ELF-1 (cell line): Measurements from ENCODE around the gene AOC1.
A peak's percentile ranks its signal among the peaks of the same experiment; 100 is the strongest.

Experiments
- DNase-seq: peaks from one replicate; pipeline ENCODE4 v3.0.0-alpha.2; 2016; ENCODE audit warnings: low read depth, low spot score

The AOC1 gene

DNA sequence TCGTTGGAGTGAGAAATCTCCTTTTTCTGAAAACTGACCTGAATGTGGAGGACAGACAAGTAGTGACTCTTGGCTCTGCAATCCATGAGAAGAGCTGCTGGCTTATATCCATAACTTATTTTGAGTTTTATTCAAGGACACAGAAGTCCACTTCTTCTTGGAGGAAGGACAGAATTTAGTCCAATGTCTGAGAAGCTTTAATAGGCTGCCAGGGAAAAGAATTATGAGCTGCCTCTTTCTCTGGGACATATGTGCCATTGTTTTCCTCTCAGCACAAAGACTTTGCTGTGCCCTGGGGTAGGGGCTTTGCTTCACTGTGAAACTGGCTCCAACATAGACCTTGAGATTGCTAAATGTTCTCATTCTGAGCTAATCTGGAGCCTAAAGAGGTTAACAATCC, 20.5 kb upstream of the AOC1 start:
- DNase-seq, result no peak

GRCh38 chr7:150835019-150835418, 17.3 kb upstream of the AOC1 start:
- DNase-seq, result no peak

DNA sequence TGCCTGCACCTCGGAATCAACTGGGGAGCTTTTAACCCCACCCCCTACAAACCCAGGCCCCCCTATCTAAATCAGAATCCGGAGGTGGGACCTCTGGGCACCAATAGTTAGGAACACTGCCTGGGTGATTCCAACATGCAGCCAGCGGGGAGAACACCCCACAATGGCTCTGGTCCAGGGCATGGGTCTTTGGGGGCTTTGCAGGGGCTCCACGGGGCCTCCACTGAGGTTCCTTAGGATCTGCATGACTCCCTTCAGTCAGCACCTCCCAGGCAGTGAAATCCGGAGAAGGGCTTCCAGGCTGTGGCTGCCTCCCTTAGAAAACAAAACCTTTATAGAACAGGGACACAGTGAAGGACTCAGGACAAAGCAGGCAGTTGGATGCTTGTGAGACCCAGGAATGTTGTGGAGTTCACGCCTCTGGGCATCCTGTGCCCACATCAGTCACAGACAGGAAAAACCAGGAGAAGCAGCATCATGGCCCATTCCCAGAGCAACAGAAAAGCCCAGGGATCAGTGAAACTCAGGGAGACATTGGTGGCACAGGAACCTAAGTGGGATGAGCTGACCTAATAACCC, 16.5 kb upstream of the AOC1 start:
- DNase-seq, result no peak

DNA sequence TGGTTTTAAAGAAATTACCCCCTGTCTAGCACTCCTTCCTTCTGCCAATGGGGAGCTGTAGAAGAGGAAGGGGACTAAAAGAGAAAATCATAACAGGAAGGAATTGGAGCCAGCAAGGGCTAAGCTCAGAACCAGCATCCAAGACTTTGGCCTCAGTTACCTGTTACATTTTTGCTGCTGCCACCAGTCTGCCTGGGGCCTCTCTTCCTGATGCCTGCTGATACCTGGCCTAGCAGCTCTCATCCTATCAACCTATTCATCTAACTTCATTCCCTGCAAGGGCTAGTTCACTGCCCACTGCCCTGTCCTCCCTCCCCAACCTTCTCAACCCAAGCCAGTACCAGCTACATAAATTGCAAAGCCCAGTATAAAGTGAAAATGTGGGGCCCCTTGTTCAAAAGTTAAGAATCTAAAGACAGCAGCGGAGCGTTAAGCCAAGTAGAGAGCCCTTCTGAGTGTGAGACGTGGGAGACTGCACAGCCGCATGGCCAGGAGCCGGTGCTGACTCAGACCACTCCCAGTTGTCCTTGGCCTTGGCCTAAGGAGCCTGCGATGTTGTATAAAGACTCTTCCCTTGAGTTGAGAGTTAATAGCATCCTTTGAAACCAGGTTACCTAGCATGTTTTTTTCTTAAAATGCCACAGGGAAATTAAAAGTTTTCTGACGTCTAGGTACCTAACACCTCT, 13.2 kb upstream of the AOC1 start:
- no peak for DNase-seq

DNA sequence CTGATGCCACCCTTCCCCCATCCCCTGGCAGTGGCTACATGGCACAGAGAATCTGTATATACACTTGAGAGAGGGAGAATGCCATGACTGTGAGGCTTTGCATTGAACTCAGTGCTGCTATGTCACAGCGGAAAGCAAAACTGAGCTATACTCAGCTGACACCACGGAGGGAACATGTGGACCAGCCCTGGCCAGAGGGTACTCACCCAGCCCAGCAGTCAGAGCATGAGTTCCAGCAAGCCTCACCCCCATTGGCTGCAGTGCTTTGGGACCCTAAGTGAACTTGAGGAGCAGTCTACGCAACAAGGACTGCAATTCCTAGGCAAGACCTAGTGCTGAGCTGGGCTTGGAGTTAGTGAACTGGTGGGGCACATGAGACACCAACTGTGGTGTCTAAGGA, 10.3 kb upstream of the AOC1 start:
- no peak for DNase-seq

GRCh38 chr7:150842716-150843115, 9.6 kb upstream of the AOC1 start:
- DNase-seq, result no peak

GRCh38 chr7:150845421-150845861, 6.9 kb upstream of the AOC1 start:
- DNase-seq, result peak; percentile 26

DNA sequence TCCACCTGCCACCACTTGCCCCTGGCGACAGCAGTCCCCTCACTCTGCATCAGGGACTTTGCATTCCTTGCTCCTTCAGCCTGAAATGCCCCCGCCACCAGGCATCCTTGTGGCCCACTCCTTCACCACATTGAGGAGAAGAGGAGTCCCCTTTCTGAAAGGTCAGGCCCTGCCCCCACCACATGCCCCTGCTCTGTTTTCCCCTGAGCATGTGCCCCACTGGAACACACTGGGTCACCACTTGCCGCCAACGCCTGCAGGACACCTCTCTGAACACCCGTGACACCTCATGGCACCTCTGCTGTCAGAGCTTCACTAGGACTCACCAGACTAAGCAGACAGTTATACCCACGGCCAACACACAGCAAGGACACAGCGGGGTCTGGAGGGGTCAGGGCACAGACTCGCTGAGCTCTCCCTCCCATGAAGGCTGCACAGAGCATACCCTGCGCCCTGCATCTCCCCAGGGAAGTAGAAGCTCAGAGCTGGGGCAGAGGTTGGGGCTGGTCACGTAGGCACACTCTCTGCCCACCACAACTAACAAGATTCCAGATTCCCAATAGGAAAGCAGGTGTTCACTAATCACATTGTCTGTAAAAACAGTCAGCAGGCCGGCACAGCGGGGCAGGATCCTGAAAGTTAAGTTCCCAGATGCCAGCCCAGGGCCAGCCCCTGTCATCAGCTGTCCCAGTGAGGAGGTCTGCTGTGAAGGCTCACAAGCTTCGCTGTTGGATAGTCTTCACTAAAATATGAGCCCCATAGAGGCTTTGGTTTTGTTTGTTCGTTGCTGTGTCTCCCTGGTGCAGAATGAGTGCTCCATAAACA, 5.8 kb upstream of the AOC1 start:
- DNase-seq, result no peak

GRCh38 chr7:150847536-150847935, 4.8 kb upstream of the AOC1 start:
- no peak for DNase-seq

DNA sequence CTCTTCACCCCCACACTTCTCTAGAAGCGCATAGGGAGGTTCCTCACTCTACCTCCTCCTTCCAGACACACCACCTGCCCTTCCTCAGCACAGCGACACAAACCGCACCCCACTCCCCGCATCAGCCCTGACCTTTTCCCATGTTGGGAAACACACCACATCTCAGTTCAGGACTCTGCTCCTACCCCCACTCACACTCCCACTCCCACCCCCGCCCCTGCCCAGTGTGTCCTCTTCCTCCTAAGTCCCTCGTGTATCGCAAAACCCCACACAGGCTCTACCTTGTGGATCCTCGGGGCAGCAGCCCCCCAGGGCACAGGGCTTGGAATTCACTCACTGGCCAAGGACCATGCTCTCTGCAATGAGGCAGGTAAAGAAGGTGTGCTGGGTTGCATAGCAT, 4.2 kb upstream of the AOC1 start:
- no peak for DNase-seq

DNA sequence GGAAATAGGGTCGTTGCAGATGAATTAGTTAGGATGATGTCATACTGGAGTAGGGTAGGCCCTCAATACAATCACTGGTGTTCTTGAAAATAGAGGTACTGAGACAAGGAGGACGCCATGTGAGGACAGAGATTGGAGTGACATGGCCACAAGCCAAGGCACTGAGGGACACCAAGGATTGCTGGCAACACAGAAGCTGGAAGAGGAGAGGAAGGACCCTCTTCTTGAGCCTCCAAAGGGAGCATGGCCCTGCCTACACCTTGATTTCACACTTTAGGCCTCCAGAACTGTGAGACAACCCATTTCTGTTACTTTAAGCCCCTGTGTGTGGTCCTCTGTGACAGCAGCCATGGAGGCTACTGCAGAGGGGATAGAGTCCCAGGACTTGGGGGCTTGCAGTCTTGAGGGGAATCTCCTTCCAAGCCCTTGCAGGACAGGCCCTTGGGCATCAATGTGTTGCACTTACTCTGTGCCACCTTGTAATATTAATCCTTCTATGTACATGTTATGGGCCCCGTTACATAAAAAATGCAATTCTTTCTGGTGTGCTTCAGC, 3.7 kb upstream of the AOC1 start:
- DNase-seq, result no peak

GRCh38 chr7:150849204-150849775, 3.0 kb upstream of the AOC1 start:
- DNase-seq, result no peak

DNA sequence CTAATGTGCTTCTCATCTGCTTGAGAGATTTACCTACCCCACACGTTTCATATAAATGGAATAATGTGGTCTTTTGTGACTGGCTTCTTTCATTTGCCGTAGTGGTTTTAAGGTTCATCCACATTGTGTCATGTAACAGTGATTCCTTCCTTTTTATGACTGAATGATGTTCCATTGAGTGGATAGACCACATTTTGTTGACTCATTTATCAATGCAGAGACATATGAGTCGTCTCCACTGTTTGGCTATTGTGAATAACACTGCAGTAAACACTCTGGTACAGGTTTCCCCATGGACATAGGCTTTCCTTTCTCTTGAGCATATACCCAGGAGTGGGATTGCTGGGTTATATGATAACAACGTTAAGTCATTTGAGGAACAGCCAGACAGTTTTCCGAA, 2.0 kb upstream of the AOC1 start:
- DNase-seq, result no peak

DNA sequence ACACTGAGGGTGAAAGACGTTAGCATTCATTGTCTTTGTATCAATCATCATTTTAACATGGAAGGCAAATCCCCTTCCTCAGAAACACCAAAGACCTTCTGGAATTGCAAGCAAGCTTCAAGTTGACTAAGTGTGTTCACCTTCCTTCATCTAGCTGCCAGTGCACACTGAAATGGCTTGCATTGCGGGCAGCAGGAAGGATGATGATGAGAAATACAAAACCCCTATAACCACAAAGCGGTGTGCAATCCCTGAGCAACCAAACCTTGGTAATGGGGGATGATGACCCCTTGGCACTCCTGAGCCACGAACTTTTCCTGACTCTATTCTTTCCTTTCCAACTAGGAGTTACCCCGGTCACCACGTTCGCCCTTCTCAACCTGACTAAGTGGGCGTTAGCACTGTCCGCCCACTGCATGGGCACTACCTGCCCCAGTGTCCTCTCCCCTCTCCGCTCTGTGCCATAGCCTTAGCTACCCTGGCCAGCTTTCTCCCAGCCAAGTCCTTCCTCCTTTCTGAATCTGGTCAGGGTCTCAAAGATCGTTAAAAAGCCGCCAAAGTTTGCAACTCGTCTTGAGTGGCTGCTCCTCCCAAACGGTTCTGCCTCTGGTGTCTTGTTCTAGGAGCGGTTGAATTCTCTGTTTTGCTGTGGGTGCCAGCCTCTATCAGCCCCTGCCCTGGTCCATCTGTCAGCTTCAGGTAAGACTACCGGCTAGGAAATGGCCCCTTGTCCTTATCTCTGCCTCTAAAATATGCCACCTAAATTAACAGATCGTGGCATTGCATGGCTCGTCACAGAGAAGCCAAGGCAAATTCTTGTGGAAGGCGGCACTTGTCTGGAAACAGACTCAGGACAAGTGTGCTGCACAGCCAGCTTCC, 586 bp upstream of the AOC1 start:
- DNase-seq, result no peak

- DNase-seq, result no peak
These were observed 2.0 kb downstream of the AOC1 start for GRCh38 chr7:150854066-150855000.

DNA sequence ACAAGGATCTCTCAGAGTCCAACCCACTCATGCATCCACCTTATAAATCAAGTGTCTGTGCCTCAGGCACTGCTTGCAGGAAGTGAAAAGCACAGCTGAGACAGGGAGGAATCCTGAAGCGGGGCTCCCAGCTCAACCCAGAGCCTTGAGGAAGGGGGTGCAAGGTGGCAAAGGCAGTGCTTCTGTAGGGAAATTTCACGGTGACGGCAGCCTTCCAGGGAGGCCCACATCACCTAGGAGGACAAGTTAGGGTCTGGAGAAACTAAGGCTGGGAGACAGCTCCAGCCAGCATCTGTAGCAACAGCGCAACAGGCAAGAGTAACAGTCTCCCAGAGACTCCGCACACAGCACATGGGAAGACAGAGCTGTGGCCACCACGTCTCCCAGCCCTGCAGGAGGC, 2.7 kb downstream of the AOC1 start:
- DNase-seq, result no peak

GRCh38 chr7:150855476-150856302, 3.4 kb downstream of the AOC1 start:
- no peak for DNase-seq

GRCh38 chr7:150856303-150857275, 4.3 kb downstream of the AOC1 start:
- DNase-seq, result no peak
